Osteoblast (primary cell): ENCODE results near the gene ELMO1. TPM values are rescaled to one million over a fixed set of nuclear protein-coding genes. Genes with fewer than 3 reads are reported as not detected.

Experiments
- DNase-seq: peaks from one replicate; pipeline ENCODE4 v3.0.0; 2011; ENCODE audit warnings: low spot score, mixed read lengths; ENCODE audit not compliant: insufficient read length; ENCODE audit errors: missing footprints
- H2AFZ ChIP-seq: 2 replicates; pipeline ENCODE4 v1.6.0; 2011; ENCODE audit warnings: mild to moderate bottlenecking, low read length
- H3K27ac ChIP-seq: 2 replicates; pipeline ENCODE4 v1.5.1; 2011; ENCODE audit warnings: mild to moderate bottlenecking, low read depth, low read length, moderate library complexity
- H3K27me3 ChIP-seq: 2 replicates; pipeline ENCODE4 v1.6.0; 2012; ENCODE audit warnings: mild to moderate bottlenecking, control low read depth, inconsistent platforms, low read length, moderate library complexity; ENCODE audit not compliant: insufficient read depth
- H3K36me3 ChIP-seq: 2 replicates; pipeline ENCODE4 v1.5.1; 2011; ENCODE audit warnings: mild to moderate bottlenecking, low read length, control low read depth, moderate library complexity; ENCODE audit not compliant: insufficient read depth
- H3K4me1 ChIP-seq: 2 replicates; pipeline ENCODE4 v1.5.1; 2011; ENCODE audit warnings: mild to moderate bottlenecking, low read length, control low read depth, moderate library complexity; ENCODE audit not compliant: insufficient read depth
- H3K4me2 ChIP-seq: 2 replicates; pipeline ENCODE4 v1.6.0; 2011; ENCODE audit warnings: mild to moderate bottlenecking, low read length; ENCODE audit not compliant: insufficient read depth
- H3K4me3 ChIP-seq: fragments of 200-600 bp; sonication (generic); 3 replicates; pipeline ENCODE4 v1.5.1; 2012; ENCODE audit warnings: mild to moderate bottlenecking, low read length, inconsistent platforms; ENCODE audit not compliant: insufficient read depth
- H3K79me2 ChIP-seq: 2 replicates; pipeline ENCODE4 v1.6.0; 2012; ENCODE audit warnings: mild to moderate bottlenecking, low read length, control low read depth, inconsistent platforms; ENCODE audit not compliant: insufficient read depth
- H3K9me3 ChIP-seq: 2 replicates; pipeline ENCODE4 v1.5.1; 2011; ENCODE audit warnings: low read depth, low read length, control low read depth
- H4K20me1 ChIP-seq: 2 replicates; pipeline ENCODE4 v1.6.0; 2012; ENCODE audit warnings: mild to moderate bottlenecking, low read length, control low read depth; ENCODE audit not compliant: insufficient read depth
- total RNA-seq: library from RNA; depleted of rRNA; stranded (reverse); fragments of >200 nt; gene quantifications from 2 replicates; pipeline ENCODE4 v1.2.3, GENCODE V29; 2012
- TF ChIP-seq, protein P1 (sequence below): IDR thresholded peaks from 2 replicates; pipeline ENCODE4 v1.5.1; 2011; ENCODE audit warnings: mild to moderate bottlenecking, low read depth, low read length, moderate library complexity; ENCODE audit errors: extremely low read depth

Gene ELMO1
- total RNA-seq, 1 donor = 2.2 TPM

DNA sequence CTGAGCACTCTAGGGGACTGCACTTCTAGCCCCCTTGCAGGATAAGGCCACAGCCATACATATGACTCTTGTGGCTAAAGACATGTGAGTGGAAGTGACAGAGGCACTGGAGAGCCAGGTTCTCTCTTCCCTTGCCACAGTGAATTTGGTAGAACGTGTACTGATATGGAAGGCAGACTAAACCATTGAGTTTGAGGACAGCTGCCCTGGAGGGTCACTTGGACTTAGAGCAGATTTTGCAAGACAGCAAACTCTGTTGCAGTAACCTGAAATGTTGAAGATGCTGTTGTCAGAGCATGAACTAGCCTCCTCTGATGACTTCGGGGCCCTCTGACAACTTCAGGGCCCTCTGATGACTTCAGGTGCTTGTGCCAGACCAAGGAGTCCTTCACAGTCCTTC, 85.9 kb downstream of the ELMO1 start:
- H3K27ac ChIP-seq = no peak overlapping the region
- TF ChIP-seq, protein P1, sequence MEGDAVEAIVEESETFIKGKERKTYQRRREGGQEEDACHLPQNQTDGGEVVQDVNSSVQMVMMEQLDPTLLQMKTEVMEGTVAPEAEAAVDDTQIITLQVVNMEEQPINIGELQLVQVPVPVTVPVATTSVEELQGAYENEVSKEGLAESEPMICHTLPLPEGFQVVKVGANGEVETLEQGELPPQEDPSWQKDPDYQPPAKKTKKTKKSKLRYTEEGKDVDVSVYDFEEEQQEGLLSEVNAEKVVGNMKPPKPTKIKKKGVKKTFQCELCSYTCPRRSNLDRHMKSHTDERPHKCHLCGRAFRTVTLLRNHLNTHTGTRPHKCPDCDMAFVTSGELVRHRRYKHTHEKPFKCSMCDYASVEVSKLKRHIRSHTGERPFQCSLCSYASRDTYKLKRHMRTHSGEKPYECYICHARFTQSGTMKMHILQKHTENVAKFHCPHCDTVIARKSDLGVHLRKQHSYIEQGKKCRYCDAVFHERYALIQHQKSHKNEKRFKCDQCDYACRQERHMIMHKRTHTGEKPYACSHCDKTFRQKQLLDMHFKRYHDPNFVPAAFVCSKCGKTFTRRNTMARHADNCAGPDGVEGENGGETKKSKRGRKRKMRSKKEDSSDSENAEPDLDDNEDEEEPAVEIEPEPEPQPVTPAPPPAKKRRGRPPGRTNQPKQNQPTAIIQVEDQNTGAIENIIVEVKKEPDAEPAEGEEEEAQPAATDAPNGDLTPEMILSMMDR = no peak
- H2AFZ ChIP-seq = no peak overlapping the region
- no peaks in the 10 kb centered on the region for H3K36me3 ChIP-seq
- H3K4me3 ChIP-seq = no peak overlapping the region
- H3K4me2 ChIP-seq = no peak overlapping the region
- peaks cover 5% of the 10 kb centered on the region for H3K9me3 ChIP-seq
- H3K4me1 ChIP-seq = no peaks in the 10 kb centered on the region
- H3K79me2 ChIP-seq = no peaks in the 10 kb centered on the region
- H3K27me3 ChIP-seq = no peaks in the 10 kb centered on the region
- no peaks in the 10 kb centered on the region for H4K20me1 ChIP-seq
- DNase-seq = no peak

DNA sequence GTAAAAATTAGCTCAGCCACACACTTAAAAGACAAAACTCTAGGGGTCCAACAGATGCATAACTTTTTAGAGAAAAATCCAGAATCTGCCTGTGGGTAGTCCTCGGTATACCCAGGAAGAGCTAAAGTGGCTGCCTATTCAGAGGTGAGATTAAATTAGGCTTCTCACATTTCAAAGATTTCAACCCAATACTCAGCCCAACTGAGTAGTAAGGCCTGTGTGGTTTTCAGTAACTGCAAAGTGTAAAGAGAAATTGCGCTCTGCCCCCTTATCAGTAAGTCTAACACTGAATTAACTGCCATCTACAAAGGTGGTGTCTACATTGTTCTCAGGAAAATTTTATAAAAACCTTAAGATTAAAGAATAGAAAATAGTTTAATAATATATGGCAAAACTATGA, 88.2 kb downstream of the ELMO1 start:
- no peak overlapping the region for H3K4me2 ChIP-seq
- no peaks in the 10 kb centered on the region for H3K36me3 ChIP-seq
- H3K4me1 ChIP-seq = no peaks in the 10 kb centered on the region
- no peaks in the 10 kb centered on the region for H3K27me3 ChIP-seq
- H3K9me3 ChIP-seq = peaks cover 2% of the 10 kb centered on the region
- H2AFZ ChIP-seq = no peak overlapping the region
- H3K79me2 ChIP-seq = no peaks in the 10 kb centered on the region
- no peaks in the 10 kb centered on the region for H4K20me1 ChIP-seq
- no peak overlapping the region for H3K4me3 ChIP-seq
- TF ChIP-seq, protein P1 = no peak
- H3K27ac ChIP-seq = no peak overlapping the region
- DNase-seq = no peak

DNA sequence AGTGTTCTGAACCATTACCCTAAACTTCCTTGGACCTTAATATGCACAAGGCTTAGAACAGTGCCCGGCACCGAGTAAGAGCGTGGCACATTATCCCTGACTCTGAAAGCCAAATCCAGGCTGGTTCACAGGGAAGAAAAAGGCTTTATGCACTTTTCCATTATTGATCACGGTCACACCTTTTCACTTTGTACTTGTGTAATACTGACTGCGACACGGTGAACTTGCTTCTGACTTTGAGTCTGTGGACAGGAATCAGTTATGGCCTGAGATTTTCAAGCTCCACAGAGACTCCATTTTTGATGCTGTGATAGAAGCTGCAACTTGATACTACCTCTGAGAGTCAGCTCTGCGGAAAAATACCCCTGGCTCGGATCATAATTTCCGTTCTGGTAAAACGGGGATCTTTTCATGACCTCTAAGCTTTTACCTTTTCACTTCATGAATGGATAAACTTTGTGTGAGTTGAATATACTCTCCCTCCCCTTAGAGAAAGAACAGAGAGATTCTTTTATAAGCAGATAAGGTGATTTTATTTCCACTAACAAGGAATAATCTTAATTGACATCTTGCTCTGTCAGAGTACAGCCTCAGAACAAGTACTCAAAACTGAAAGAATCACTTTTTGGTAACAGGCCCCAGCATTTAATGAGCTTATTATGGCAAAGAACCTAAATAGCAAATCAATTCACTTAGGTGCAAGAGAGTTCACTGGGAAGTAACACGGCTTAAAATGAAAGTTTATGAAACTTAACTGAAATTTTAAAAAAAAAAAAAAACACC, 88.8 kb downstream of the ELMO1 start:
- Histone ChIP-seq H4K20me1 (no peaks in the 10 kb centered on the region), H3K4me3 (no peak overlapping the region), H3K27me3 (no peaks in the 10 kb centered on the region), H3K4me2 (no peak overlapping the region), H3K9me3 (peaks cover 2% of the 10 kb centered on the region), H3K27ac (no peak overlapping the region), H3K36me3 (no peaks in the 10 kb centered on the region), H3K4me1 (no peaks in the 10 kb centered on the region), H2AFZ (no peak overlapping the region), H3K79me2 (no peaks in the 10 kb centered on the region)
- TF ChIP-seq, protein P1 = no peak
- DNase-seq = no peak

DNA sequence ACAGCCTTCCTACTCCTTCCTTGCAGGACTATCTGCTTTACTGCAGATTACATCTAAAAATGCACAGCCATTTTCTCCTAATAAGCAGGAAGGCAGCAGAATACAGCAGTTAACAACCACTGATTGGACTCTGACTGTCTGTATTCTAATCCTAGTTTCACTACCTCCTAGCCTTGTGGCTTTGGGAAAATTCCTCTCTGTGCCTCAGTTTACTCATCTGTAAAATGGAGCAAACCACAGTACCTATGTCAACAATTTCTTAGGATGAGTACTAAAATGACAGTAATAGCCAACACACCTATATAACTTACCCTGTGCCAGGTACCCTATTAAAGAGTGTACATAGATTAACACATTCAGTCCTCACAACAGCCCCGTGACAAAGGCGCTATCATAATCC, 89.5 kb downstream of the ELMO1 start:
- no peak overlapping the region for H2AFZ ChIP-seq
- H3K4me1 ChIP-seq = no peaks in the 10 kb centered on the region
- H3K9me3 ChIP-seq = peaks cover 5% of the 10 kb centered on the region
- no peaks in the 10 kb centered on the region for H3K27me3 ChIP-seq
- no peak overlapping the region for H3K4me3 ChIP-seq
- DNase-seq = no peak
- no peaks in the 10 kb centered on the region for H3K79me2 ChIP-seq
- H3K36me3 ChIP-seq = no peaks in the 10 kb centered on the region
- no peak overlapping the region for H3K4me2 ChIP-seq
- TF ChIP-seq, protein P1 = no peak
- H3K27ac ChIP-seq = no peak overlapping the region
- no peaks in the 10 kb centered on the region for H4K20me1 ChIP-seq
